GM12878 (cell line): ENCODE results near the gene ZNF407. TPM values are rescaled to one million over a fixed set of nuclear protein-coding genes. Genes with fewer than 3 reads are reported as not detected.

ENCODE experiments used
- BRCA1 ChIP-seq: IDR thresholded peaks from 2 replicates; pipeline ENCODE4 v1.6.1; 2011; ENCODE audit warnings: low read depth, low read length, improper control_type of control experiment
- CHD1 ChIP-seq: IDR thresholded peaks from 2 replicates; pipeline ENCODE4 v1.6.1; 2012; ENCODE audit warnings: low read depth, low read length, improper control_type of control experiment
- DPF2 ChIP-seq: fragments of 450-650 bp; IDR thresholded peaks from 2 replicates; pipeline ENCODE4 v1.6.1; 2017; ENCODE audit warnings: mild to moderate bottlenecking
- E4F1 ChIP-seq: fragments of 450-650 bp; IDR thresholded peaks from 2 replicates; pipeline ENCODE4 v1.6.1; 2018; ENCODE audit warnings: borderline replicate concordance, mild to moderate bottlenecking; ENCODE audit not compliant: partially characterized antibody
- EGR1 ChIP-seq, 2 experiments: IDR thresholded peaks; 1 replicate in 1 of 2; 2 replicates in 1 of 2; pipeline ENCODE4 v1.6.1; 2011 to 2012; ENCODE audit warnings: low read depth in 2 of 2, low read length in 2 of 2, borderline replicate concordance in 1 of 2, mild to moderate bottlenecking in 1 of 2, moderate library complexity in 1 of 2
- EP300 ChIP-seq, 2 experiments: fragments of 150-350 bp in 1 of 2; IDR thresholded peaks; 2 replicates each; pipeline ENCODE4 v1.6.1; 2011 to 2012; ENCODE audit warnings: low read depth in 2 of 2, low read length in 2 of 2, borderline replicate concordance in 1 of 2, improper control_type of control experiment in 1 of 2, inconsistent platforms in 1 of 2; ENCODE audit not compliant: control insufficient read depth in 1 of 2
- EZH2 ChIP-seq: IDR thresholded peaks from 2 replicates; pipeline ENCODE4 v1.6.1; 2012; ENCODE audit warnings: low read depth, mild to moderate bottlenecking, control low read depth, inconsistent platforms, low read length, borderline replicate concordance; ENCODE audit not compliant: control insufficient read depth
- FOS ChIP-seq: IDR thresholded peaks from 3 replicates; pipeline ENCODE4 v1.6.1; 2011; ENCODE audit warnings: borderline replicate concordance; ENCODE audit not compliant: insufficient read length; ENCODE audit errors: extremely low read depth
- FOXM1 ChIP-seq: IDR thresholded peaks from 2 replicates; pipeline ENCODE4 v1.6.1; 2012; ENCODE audit warnings: low read depth, mild to moderate bottlenecking, inconsistent platforms, low read length, moderate library complexity
- HDAC2 ChIP-seq: fragments of 200-600 bp; sonication (generic); IDR thresholded peaks from 2 replicates; pipeline ENCODE4 v1.6.1; 2017
- IKZF2 ChIP-seq, 2 experiments: fragments of 450-650 bp; IDR thresholded peaks; 2 replicates each; pipeline ENCODE4 v1.6.1; 2017; ENCODE audit warnings: mild to moderate bottlenecking in 2 of 2, moderate library complexity in 2 of 2
- IRF4 ChIP-seq: IDR thresholded peaks from 2 replicates; pipeline ENCODE4 v1.6.1; 2011; ENCODE audit warnings: low read depth, low read length
- MEF2A ChIP-seq: IDR thresholded peaks from 2 replicates; pipeline ENCODE4 v1.6.1; 2011; ENCODE audit warnings: low read depth, mild to moderate bottlenecking, low read length, moderate library complexity; ENCODE audit not compliant: insufficient read depth
- MEF2B ChIP-seq: fragments of 450-650 bp; IDR thresholded peaks from 2 replicates; pipeline ENCODE4 v1.6.1; 2018; ENCODE audit warnings: mild to moderate bottlenecking, moderate library complexity; ENCODE audit not compliant: partially characterized antibody, poor library complexity, severe bottlenecking
- MYC ChIP-seq: IDR thresholded peaks from 2 replicates; pipeline ENCODE4 v1.6.1; 2011; ENCODE audit warnings: mild to moderate bottlenecking, low read length, moderate library complexity, inconsistent platforms; ENCODE audit not compliant: insufficient read depth, insufficient replicate concordance, insufficient read length, severe bottlenecking
- NFIC ChIP-seq: IDR thresholded peaks from 2 replicates; pipeline ENCODE4 v1.6.1; 2012; ENCODE audit warnings: low read depth, mild to moderate bottlenecking, inconsistent platforms, low read length, moderate library complexity
- NR2C2 ChIP-seq: IDR thresholded peaks from 2 replicates; pipeline ENCODE4 v1.6.1; 2011; ENCODE audit warnings: borderline replicate concordance, low read depth; ENCODE audit not compliant: control insufficient read depth, insufficient read length
- RELA ChIP-seq: fragments of 450-650 bp; IDR thresholded peaks from 2 replicates; pipeline ENCODE4 v1.8.0; 2014; ENCODE audit warnings: borderline replicate concordance; ENCODE audit not compliant: partially characterized antibody
- SMAD1 ChIP-seq: fragments of 450-650 bp; IDR thresholded peaks from 2 replicates; pipeline ENCODE4 v1.6.1; 2018; ENCODE audit warnings: mild to moderate bottlenecking, low read depth; ENCODE audit not compliant: partially characterized antibody
- SREBF1 ChIP-seq: IDR thresholded peaks from 2 replicates; pipeline ENCODE4 v1.6.1; 2012; ENCODE audit warnings: mild to moderate bottlenecking, low read length
- SUPT20H ChIP-seq: IDR thresholded peaks from 2 replicates; pipeline ENCODE4 v1.6.1; 2011; ENCODE audit warnings: low read depth, mild to moderate bottlenecking, low read length, moderate library complexity, borderline replicate concordance; ENCODE audit not compliant: control insufficient read depth
- SUZ12 ChIP-seq: fragments of 200-600 bp; sonication (generic); IDR thresholded peaks from one replicate; pipeline ENCODE4 v1.6.1; 2018; ENCODE audit warnings: antibody characterized with exemption, mild to moderate bottlenecking; ENCODE audit not compliant: unreplicated experiment
- TBL1XR1 ChIP-seq: IDR thresholded peaks from 2 replicates; pipeline ENCODE4 v1.6.1; 2012; ENCODE audit warnings: low read depth, low read length, improper control_type of control experiment
- TCF7 ChIP-seq: IDR thresholded peaks from 2 replicates; pipeline ENCODE4 v1.6.1; 2014; ENCODE audit warnings: antibody characterized with exemption, borderline replicate concordance
- ZBTB4 ChIP-seq: fragments of 450-650 bp; formaldehyde crosslinking; IDR thresholded peaks from 2 replicates; pipeline ENCODE4 v1.4.0; 2022; ENCODE audit warnings: mild to moderate bottlenecking, moderate library complexity
- ZNF622 ChIP-seq: fragments of 450-650 bp; IDR thresholded peaks from 2 replicates; pipeline ENCODE4 v1.6.1; 2017; ENCODE audit warnings: mild to moderate bottlenecking, inconsistent platforms
- ZSCAN29 ChIP-seq: fragments of 450-650 bp; IDR thresholded peaks from 2 replicates; pipeline ENCODE4 v1.6.1; 2017; ENCODE audit warnings: mild to moderate bottlenecking, moderate library complexity
- polyA plus RNA-seq, 11 experiments: library from polyadenylated mRNA; depleted of rRNA in 4 of 11; unstranded in 6 of 11; stranded (reverse) in 5 of 11; fragments of >200 nt; fragmentation: Nextera tagmentation in 4 of 11; fragmentation: Illumina TruSeq in 1 of 11; extraction: Ambion mirVana in 4 of 11; extraction: Trizol in 1 of 11; gene quantifications; 1 replicate in 1 of 11; 2 replicates in 10 of 11; pipeline versions ENCODE4 v1.2.1 to v1.2.3, GENCODE V29; 2011 to 2016; ENCODE audit warnings: inconsistent platforms in 2 of 11, missing spikeins in 2 of 11, low read depth in 1 of 11
- total RNA-seq, 4 experiments: library from RNA; depleted of rRNA in 3 of 4; stranded (reverse); fragments of >200 nt in 3 of 4; fragmentation: Illumina TruSeq in 1 of 4; extraction: Trizol in 1 of 4; gene quantifications; 2 replicates each; pipeline versions ENCODE4 v1.2.1 to v1.2.3, GENCODE V29; 2013 to 2021

ZNF407 gene
- total and polyA plus RNA-seq, 10 of the 15 experiments (the other 5 are each of a cell fraction or from before 2014, with no cell fraction given), result 0.69 to 11.6 (median 5.3) TPM

GRCh38 chr18:74595431-74595830, 2.2 kb upstream of the ZNF407 start (continued):
- TF ChIP-seq NR2C2 (no peak), SUZ12 (no peak), MEF2B (no peak), ZBTB4 (CRISPR knock-in tag) (no peak), TCF7 (no peak), DPF2 (no peak), CHD1 (no peak), EGR1 (IDR thresholded peaks at IDR 0.05; ENCODE audit: borderline replicate concordance in 1 of 2, low read depth in 2 of 2, low read length in 2 of 2) (no peak), ZSCAN29 (no peak), SREBF1 (no peak), SUPT20H (no peak), NFIC (0 out of 2 replicates have a peak, but pooled peaks have one; percentile 38), HDAC2 (no peak), BRCA1 (no peak), SMAD1 (no peak), IRF4 (no peak), TBL1XR1 (no peak), RELA (no peak), FOS (no peak), IKZF2 (IDR thresholded peaks at IDR 0.05) (peak in 1 of 2 experiments; percentile 17; a peak in 1 of 4 replicates), ZNF622 (no peak), MYC (no peak), FOXM1 (no peak), MEF2A (0 out of 2 replicates have a peak, but pooled peaks have one; percentile 24), EP300 (IDR thresholded peaks at IDR 0.05; ENCODE audit: borderline replicate concordance in 1 of 2, control insufficient read depth in 1 of 2, low read depth in 2 of 2, low read length in 2 of 2) (no peak), EZH2 (no peak), E4F1 (no peak)
